H1 (cell line): ENCODE results near the gene RNF224. TPM values are rescaled to one million over a fixed set of nuclear protein-coding genes. Genes with fewer than 3 reads are reported as not detected.

ENCODE experiments used
- CTCF ChIA-PET: fragments of 300-600 bp; sonication (Branson Sonifier 250); formaldehyde crosslinking; loops from one replicate; lab custom pipeline; 2021; ENCODE audit not compliant: partially characterized antibody; lab: Charles Lee
- POLR2A ChIA-PET: fragments of 300-600 bp; sonication (Branson Sonifier 250); formaldehyde crosslinking; loops from one replicate; lab custom pipeline; 2021; ENCODE audit warnings: inconsistent platforms; ENCODE audit not compliant: partially characterized antibody; lab: Charles Lee
- DNase-seq, 2 experiments: peaks; one replicate each; pipeline versions ENCODE4 v3.0.0 to v3.0.0-alpha.2; 2010 to 2022; ENCODE audit warnings: low spot score in 2 of 2, low read depth in 1 of 2, mixed read lengths in 1 of 2
- FAIRE-seq: peaks from 2 replicates; lab custom pipeline; 2011; peaks lifted over from hg19 to GRCh38; lab: Jason Lieb, UNC
- H2AFZ ChIP-seq: 2 replicates; pipeline ENCODE4 v1.8.1; 2012; ENCODE audit warnings: low read length, inconsistent platforms
- H2AK5ac ChIP-seq: 2 replicates; pipeline ENCODE4 v1.6.1; 2013; ENCODE audit warnings: low read depth, low read length
- H2BK120ac ChIP-seq: replicated peaks from 2 replicates; pipeline ENCODE3; 2013; ENCODE audit warnings: low read depth, low read length, inconsistent platforms
- H2BK12ac ChIP-seq: 2 replicates; pipeline ENCODE4 v1.6.1; 2013; ENCODE audit warnings: low read depth, low read length
- H2BK15ac ChIP-seq: 2 replicates; pipeline ENCODE4 v1.6.1; 2013; ENCODE audit warnings: low read length
- H2BK20ac ChIP-seq: 2 replicates; pipeline ENCODE4 v1.6.1; 2013; ENCODE audit warnings: low read length
- H2BK5ac ChIP-seq: 2 replicates; pipeline ENCODE4 v1.6.1; 2013; ENCODE audit warnings: low read depth, low read length
- H3K14ac ChIP-seq: 2 replicates; pipeline ENCODE4 v1.6.1; 2013; ENCODE audit warnings: inconsistent platforms; ENCODE audit not compliant: insufficient read length
- H3K18ac ChIP-seq: 2 replicates; pipeline ENCODE4 v1.6.1; 2013; ENCODE audit warnings: low read length; ENCODE audit errors: extremely low read depth
- H3K23ac ChIP-seq: 2 replicates; pipeline ENCODE4 v1.6.1; 2013; ENCODE audit warnings: inconsistent platforms; ENCODE audit not compliant: insufficient read length
- H3K23me2 ChIP-seq: 2 replicates; pipeline ENCODE4 v1.6.1; 2013; ENCODE audit warnings: low read depth, low read length
- H3K27ac ChIP-seq: 2 replicates; pipeline ENCODE4 v1.6.1; 2011; ENCODE audit warnings: low read depth, low read length, inconsistent platforms
- H3K27me3 ChIP-seq, 4 experiments: replicated peaks in 1 of 4; 1 replicate in 1 of 4; 2 replicates in 3 of 4; pipeline versions ENCODE4 v1.6.1 to v1.8.1; 2011 to 2013; ENCODE audit warnings: low read length in 3 of 4, mild to moderate bottlenecking in 3 of 4, inconsistent platforms in 2 of 4, mixed read lengths in 2 of 4, moderate library complexity in 1 of 4; ENCODE audit not compliant: control insufficient read depth in 3 of 4, insufficient read depth in 3 of 4; ENCODE audit errors: extremely low read depth in 1 of 4
- H3K36me3 ChIP-seq, 4 experiments: 2 replicates each; pipeline versions ENCODE4 v1.6.1 to v1.8.1; 2011 to 2013; ENCODE audit warnings: mild to moderate bottlenecking in 4 of 4, low read length in 3 of 4, moderate library complexity in 2 of 4, control low read depth in 1 of 4, inconsistent platforms in 1 of 4; ENCODE audit not compliant: insufficient read depth in 4 of 4, control insufficient read depth in 2 of 4
- H3K4ac ChIP-seq: replicated peaks from 2 replicates; pipeline ENCODE3; 2013; ENCODE audit warnings: low read length, low read depth, mixed read lengths, inconsistent platforms; ENCODE audit not compliant: insufficient read length
- H3K4me1 ChIP-seq, 4 experiments: replicated peaks in 1 of 4; 1 replicate in 1 of 4; 2 replicates in 3 of 4; pipeline versions ENCODE4 v1.6.1 to v1.8.1; 2011 to 2013; ENCODE audit warnings: low read length in 3 of 4, inconsistent platforms in 2 of 4, mixed read lengths in 1 of 4; ENCODE audit not compliant: insufficient read depth in 4 of 4, control insufficient read depth in 3 of 4
- H3K4me2 ChIP-seq, 2 experiments: 2 replicates each; pipeline versions ENCODE4 v1.6.1 to v1.8.1; 2011 to 2013; ENCODE audit warnings: low read depth in 2 of 2, low read length in 2 of 2, control low read depth in 1 of 2, inconsistent platforms in 1 of 2, mild to moderate bottlenecking in 1 of 2; ENCODE audit not compliant: insufficient read depth in 1 of 2
- H3K4me3 ChIP-seq, 4 experiments: fragments of 200-600, 300-600 bp in 1 of 4; sonication (generic), shearing (Covaris generic), sonication (Bioruptor Twin) in 1 of 4; 2 replicates each; pipeline versions ENCODE4 v1.5.1 to v1.8.1; 2011 to 2016; ENCODE audit warnings: low read length in 4 of 4, low read depth in 3 of 4, control low read depth in 2 of 4, inconsistent platforms in 2 of 4, mild to moderate bottlenecking in 2 of 4, mixed read lengths in 1 of 4, moderate library complexity in 1 of 4; ENCODE audit not compliant: insufficient read depth in 2 of 4; ENCODE audit errors: extremely low read depth in 1 of 4
- H3K56ac ChIP-seq: replicated peaks from 2 replicates; pipeline ENCODE3; 2013; ENCODE audit warnings: low read depth, mild to moderate bottlenecking, mixed read lengths, low read length, inconsistent platforms; ENCODE audit not compliant: insufficient read length
- H3K79me1 ChIP-seq: 2 replicates; pipeline ENCODE4 v1.6.1; 2013; ENCODE audit warnings: low read depth, low read length, control low read depth
- H3K79me2 ChIP-seq, 2 experiments: 2 replicates each; pipeline versions ENCODE4 v1.6.1 to v1.8.1; 2012 to 2013; ENCODE audit warnings: low read length in 2 of 2, mild to moderate bottlenecking in 2 of 2, inconsistent platforms in 1 of 2; ENCODE audit not compliant: insufficient read depth in 2 of 2, control insufficient read depth in 1 of 2
- H3K9ac ChIP-seq, 4 experiments: replicated peaks in 1 of 4; 1 replicate in 1 of 4; 2 replicates in 3 of 4; pipeline versions ENCODE4 v1.6.1 to v1.8.1; 2011 to 2013; ENCODE audit warnings: low read depth in 3 of 4, low read length in 3 of 4, control low read depth in 2 of 4, mild to moderate bottlenecking in 2 of 4, moderate library complexity in 2 of 4, inconsistent platforms in 1 of 4; ENCODE audit errors: extremely low read depth in 1 of 4
- H3K9me3 ChIP-seq, 2 experiments: 2 replicates each; pipeline versions ENCODE4 v1.6.1 to v1.8.1; 2012 to 2013; ENCODE audit warnings: mild to moderate bottlenecking in 2 of 2, moderate library complexity in 2 of 2, control low read depth in 1 of 2, inconsistent platforms in 1 of 2, low read depth in 1 of 2, low read length in 1 of 2, mixed read lengths in 1 of 2; ENCODE audit not compliant: insufficient read depth in 2 of 2
- H4K20me1 ChIP-seq, 2 experiments: replicated peaks in 1 of 2; 2 replicates each; pipeline versions ENCODE3 to v1.8.1; 2011 to 2013; ENCODE audit warnings: inconsistent platforms in 2 of 2, low read length in 2 of 2, mild to moderate bottlenecking in 1 of 2; ENCODE audit not compliant: insufficient read depth in 2 of 2, control insufficient read depth in 1 of 2
- H4K5ac ChIP-seq: 2 replicates; pipeline ENCODE4 v1.6.1; 2013; ENCODE audit warnings: low read length, low read depth, mixed read lengths, inconsistent platforms; ENCODE audit not compliant: insufficient read length
- H4K8ac ChIP-seq: 2 replicates; pipeline ENCODE4 v1.8.0; 2013; ENCODE audit warnings: mild to moderate bottlenecking, moderate library complexity, low read length, inconsistent platforms; ENCODE audit not compliant: insufficient read depth; ENCODE audit errors: extremely low read depth
- H4K91ac ChIP-seq: replicated peaks from 2 replicates; pipeline ENCODE3; 2013; ENCODE audit warnings: low read length, mixed read lengths, inconsistent platforms; ENCODE audit not compliant: insufficient read length
- CBX5 ChIP-seq: fragments of 300-800, 300-1000 bp; sonication (generic); IDR thresholded peaks from 2 replicates; pipeline ENCODE4 v1.7.1; 2016; ENCODE audit warnings: antibody characterized with exemption, low read length, low read depth
- CTBP2 ChIP-seq: IDR thresholded peaks from 2 replicates; pipeline ENCODE4 v1.7.0; 2011; ENCODE audit warnings: borderline replicate concordance, mild to moderate bottlenecking, moderate library complexity, mixed read lengths, low read length; ENCODE audit not compliant: insufficient read depth, insufficient read length
- JUN ChIP-seq: IDR thresholded peaks from 2 replicates; pipeline ENCODE4 v1.6.1; 2011; ENCODE audit warnings: low read depth, mild to moderate bottlenecking, improper control_type of control experiment, low read length
- POU5F1 ChIP-seq: IDR thresholded peaks from 2 replicates; pipeline ENCODE4 v1.6.1; 2011; ENCODE audit warnings: low read depth, mild to moderate bottlenecking, low read length, moderate library complexity
- RXRA ChIP-seq: IDR thresholded peaks from 2 replicates; pipeline ENCODE4 v1.6.1; 2011; ENCODE audit warnings: low read depth, mild to moderate bottlenecking, low read length, moderate library complexity; ENCODE audit not compliant: insufficient read depth
- SRF ChIP-seq: IDR thresholded peaks from 2 replicates; pipeline ENCODE4 v1.6.1; 2011; ENCODE audit warnings: mild to moderate bottlenecking, low read depth, low read length, moderate library complexity
- TEAD4 ChIP-seq: IDR thresholded peaks from 2 replicates; pipeline ENCODE4 v1.6.1; 2012; ENCODE audit warnings: low read depth, low read length, inconsistent platforms, mixed read lengths
- WGBS, 2 experiments: shearing (Covaris generic) in 1 of 2; methylation state at CpG; one replicate each; pipeline versions ENCODE4 v1.1.6 to v1.1.7; 2013 to 2015; ENCODE audit warnings: low lambda C conversion rate in 2 of 2, mixed read lengths in 2 of 2, inconsistent platforms in 1 of 2, low coverage in 1 of 2, missing lambda C conversion rate in 1 of 2; ENCODE audit not compliant: insufficient replicate concordance in 2 of 2, insufficient coverage in 1 of 2, insufficient read length in 1 of 2; ENCODE audit errors: extremely low coverage in 1 of 2, missing lambda C conversion rate in 1 of 2; 5-methylcytosine and 5-hydroxymethylcytosine counted together
- polyA plus RNA-seq, 7 experiments: library from polyadenylated mRNA; depleted of rRNA in 3 of 7; stranded (reverse) in 5 of 7; unstranded in 2 of 7; fragments of >200 nt in 5 of 7; fragments of 200-250 nt in 2 of 7; gene quantifications; 1 replicate in 5 of 7; 2 replicates in 1 of 7; 4 replicates in 1 of 7; pipeline versions ENCODE4 v1.2.1 to v1.2.3, GENCODE V29; 2011 to 2013; ENCODE audit warnings: missing spikeins in 2 of 7, mixed read lengths in 2 of 7
- total RNA-seq: library from RNA; stranded (reverse); fragmentation: NEBNext Ultra II Directional; extraction: Animal tissue kit (Norgen Biotek cat#: 25700); gene quantifications from 2 replicates; pipeline ENCODE4 v1.2.1, GENCODE V29; 2021
- TF ChIP-seq, protein P1 (sequence below), 3 experiments: IDR thresholded peaks; 1 replicate in 2 of 3; 2 replicates in 1 of 3; pipeline versions ENCODE4 v1.5.1 to v1.6.1; 2011; ENCODE audit warnings: low read length in 3 of 3, mild to moderate bottlenecking in 3 of 3, inconsistent platforms in 2 of 3, low read depth in 1 of 3, moderate library complexity in 1 of 3; ENCODE audit not compliant: insufficient read depth in 1 of 3; ENCODE audit errors: control extremely low read depth in 1 of 3
- TF ChIP-seq, protein P2 (sequence below): IDR thresholded peaks from 2 replicates; pipeline ENCODE4 v1.6.1; 2012; ENCODE audit warnings: low read length, inconsistent platforms

The RNF224 gene
- total and polyA plus RNA-seq, 2 of the 8 experiments (the other 6 are each of a cell fraction or from before 2014, with no cell fraction given): 0.24 TPM; not detected in 1

DNA sequence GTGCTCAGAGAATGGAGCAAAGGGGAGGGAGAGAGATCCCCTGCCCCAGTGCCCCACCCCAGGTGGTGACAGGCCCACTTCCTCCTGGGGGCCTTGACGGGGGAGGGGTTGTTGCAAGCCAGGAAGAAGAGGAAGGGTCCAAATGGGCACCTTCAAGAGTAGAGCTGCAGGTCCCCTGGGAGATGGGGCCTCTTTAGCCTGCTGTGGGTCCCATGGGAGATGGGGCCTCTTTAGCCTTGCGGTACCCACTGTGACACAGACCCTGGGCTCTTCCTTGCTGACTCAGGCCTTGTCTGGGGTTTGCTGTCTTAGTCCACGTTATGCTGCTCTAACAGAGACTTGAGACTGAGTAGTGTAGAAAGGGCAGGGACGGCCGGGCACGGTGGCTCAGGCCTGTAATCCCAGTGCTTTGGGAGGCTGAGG, 40.6 kb downstream of the RNF224 start:
- H3K27me3 ChIP-seq: no peaks in the 10 kb centered on the region
- no peak overlapping the region for H3K27ac ChIP-seq
- H3K14ac ChIP-seq: no peak overlapping the region
- H3K4me2 ChIP-seq: no peak overlapping the region
- no peak overlapping the region for H3K4ac ChIP-seq
- H2BK15ac ChIP-seq: no peak overlapping the region
- ChIA-PET CTCF (interaction anchor here (0.8 to 2.6 kb wide), 5 partner anchors 14 to 177 kb away, joined by 3 to 11 read pairs (median 3); no protein-coding TSS in a partner anchor), POLR2A (interaction anchor here (1.7 to 69.9 kb wide), 3 partner anchors 11 to 33 kb away, joined by 4 to 1462 read pairs (median 1462); partner anchors contain the start of genes CYSRT1, NDOR1, NELFB and RNF208)
- H3K23me2 ChIP-seq: no peaks in the 10 kb centered on the region
- no peak overlapping the region for H3K9ac ChIP-seq
- no peak overlapping the region for H2BK20ac ChIP-seq
- 95% methylated on average over 6 of the region's 6 CpGs; no CpG with 5 or more reads in 1 of the 2 experiments for WGBS, 2 experiments
- H3K79me1 ChIP-seq: no peaks in the 10 kb centered on the region
- H3K4me1 ChIP-seq: no peaks in the 10 kb centered on the region
- H3K36me3 ChIP-seq: peaks cover 6 to 37% (median 27%) of the 10 kb centered on the region in 4 experiments
- H4K8ac ChIP-seq: no peak overlapping the region
- H3K9me3 ChIP-seq: no peaks in the 10 kb centered on the region
- no peak overlapping the region for H3K18ac ChIP-seq
- FAIRE-seq (no peak), DNase-seq (no peak)
- H3K23ac ChIP-seq: no peak overlapping the region
- no peak overlapping the region for H2BK12ac ChIP-seq
- no peak overlapping the region for H2AFZ ChIP-seq
- H4K91ac ChIP-seq: no peak overlapping the region
- H3K4me3 ChIP-seq: no peak overlapping the region
- H2AK5ac ChIP-seq: no peak overlapping the region
- H4K20me1 ChIP-seq: peaks cover 4 to 9% of the 10 kb centered on the region in 2 experiments
- H3K56ac ChIP-seq: no peak overlapping the region
- no peaks in the 10 kb centered on the region for H3K79me2 ChIP-seq
- no peak overlapping the region for H4K5ac ChIP-seq
- no peak overlapping the region for H2BK5ac ChIP-seq
- H2BK120ac ChIP-seq: no peak overlapping the region
- TF ChIP-seq RXRA: no peak
- TF ChIP-seq JUN: no peak
- TF ChIP-seq, protein P1, sequence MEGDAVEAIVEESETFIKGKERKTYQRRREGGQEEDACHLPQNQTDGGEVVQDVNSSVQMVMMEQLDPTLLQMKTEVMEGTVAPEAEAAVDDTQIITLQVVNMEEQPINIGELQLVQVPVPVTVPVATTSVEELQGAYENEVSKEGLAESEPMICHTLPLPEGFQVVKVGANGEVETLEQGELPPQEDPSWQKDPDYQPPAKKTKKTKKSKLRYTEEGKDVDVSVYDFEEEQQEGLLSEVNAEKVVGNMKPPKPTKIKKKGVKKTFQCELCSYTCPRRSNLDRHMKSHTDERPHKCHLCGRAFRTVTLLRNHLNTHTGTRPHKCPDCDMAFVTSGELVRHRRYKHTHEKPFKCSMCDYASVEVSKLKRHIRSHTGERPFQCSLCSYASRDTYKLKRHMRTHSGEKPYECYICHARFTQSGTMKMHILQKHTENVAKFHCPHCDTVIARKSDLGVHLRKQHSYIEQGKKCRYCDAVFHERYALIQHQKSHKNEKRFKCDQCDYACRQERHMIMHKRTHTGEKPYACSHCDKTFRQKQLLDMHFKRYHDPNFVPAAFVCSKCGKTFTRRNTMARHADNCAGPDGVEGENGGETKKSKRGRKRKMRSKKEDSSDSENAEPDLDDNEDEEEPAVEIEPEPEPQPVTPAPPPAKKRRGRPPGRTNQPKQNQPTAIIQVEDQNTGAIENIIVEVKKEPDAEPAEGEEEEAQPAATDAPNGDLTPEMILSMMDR (IDR thresholded peaks at IDR 0.05; ENCODE audit: control extremely low read depth in 1 of 3, insufficient read depth in 1 of 3, low read depth in 1 of 3, low read length in 3 of 3): no peak
- TF ChIP-seq, protein P2, sequence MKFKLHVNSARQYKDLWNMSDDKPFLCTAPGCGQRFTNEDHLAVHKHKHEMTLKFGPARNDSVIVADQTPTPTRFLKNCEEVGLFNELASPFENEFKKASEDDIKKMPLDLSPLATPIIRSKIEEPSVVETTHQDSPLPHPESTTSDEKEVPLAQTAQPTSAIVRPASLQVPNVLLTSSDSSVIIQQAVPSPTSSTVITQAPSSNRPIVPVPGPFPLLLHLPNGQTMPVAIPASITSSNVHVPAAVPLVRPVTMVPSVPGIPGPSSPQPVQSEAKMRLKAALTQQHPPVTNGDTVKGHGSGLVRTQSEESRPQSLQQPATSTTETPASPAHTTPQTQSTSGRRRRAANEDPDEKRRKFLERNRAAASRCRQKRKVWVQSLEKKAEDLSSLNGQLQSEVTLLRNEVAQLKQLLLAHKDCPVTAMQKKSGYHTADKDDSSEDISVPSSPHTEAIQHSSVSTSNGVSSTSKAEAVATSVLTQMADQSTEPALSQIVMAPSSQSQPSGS: no peak
- no peak for TF ChIP-seq POU5F1
- no peak for TF ChIP-seq CBX5
- TF ChIP-seq CTBP2: no peak
- no peak for TF ChIP-seq SRF
- TF ChIP-seq TEAD4: no peak
